DMS 273 (cell line): ENCODE results near the gene LINGO1.

Experiments used
- DNase-seq: peaks from one replicate; lab custom pipeline; 2025; ENCODE audit not compliant: unreplicated experiment; lab: John Stamatoyannopoulos, UW

Gene LINGO1

DNA sequence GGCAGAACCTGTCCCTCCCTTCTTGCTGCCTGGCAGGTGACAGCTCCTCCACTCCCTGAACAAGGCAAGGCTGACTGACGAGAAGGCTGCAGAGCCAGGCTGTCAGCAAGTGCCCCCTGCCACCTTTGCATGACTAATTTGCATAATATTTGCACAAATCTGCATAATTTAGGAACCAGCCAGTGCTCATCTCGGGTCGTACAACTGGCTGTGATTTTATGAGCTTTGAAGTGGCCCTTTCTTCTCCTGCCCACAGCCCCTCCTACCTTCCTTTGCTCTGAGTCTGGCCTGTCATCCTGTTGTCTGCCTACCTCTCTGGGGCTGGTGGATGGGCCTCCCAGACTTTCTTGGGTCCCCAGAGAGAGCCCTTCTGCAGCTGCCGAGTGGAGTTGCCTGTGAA is 58.9 kb downstream of the LINGO1 start:
- no peak for DNase-seq

DNA sequence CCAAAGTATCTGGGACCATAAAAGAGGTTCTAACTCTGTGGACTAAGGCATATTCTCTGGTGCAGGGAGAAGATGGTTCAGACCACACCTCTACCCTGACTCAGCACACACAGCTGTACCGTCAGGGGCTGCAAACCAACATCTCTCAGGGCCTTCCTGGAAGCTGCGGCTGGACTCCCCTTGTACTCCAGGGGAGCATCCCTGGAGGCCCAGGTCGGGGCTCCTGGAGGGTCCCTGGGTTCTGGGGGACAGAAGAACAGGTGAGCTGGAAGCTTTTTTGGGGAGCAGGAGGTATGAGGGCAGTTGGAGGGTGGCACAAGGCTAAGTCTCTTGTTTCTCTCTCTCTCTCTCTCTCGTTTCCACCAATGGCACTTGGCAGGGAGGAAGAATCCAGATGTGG is 60.5 kb downstream of the LINGO1 start:
- no peak for DNase-seq

DNA sequence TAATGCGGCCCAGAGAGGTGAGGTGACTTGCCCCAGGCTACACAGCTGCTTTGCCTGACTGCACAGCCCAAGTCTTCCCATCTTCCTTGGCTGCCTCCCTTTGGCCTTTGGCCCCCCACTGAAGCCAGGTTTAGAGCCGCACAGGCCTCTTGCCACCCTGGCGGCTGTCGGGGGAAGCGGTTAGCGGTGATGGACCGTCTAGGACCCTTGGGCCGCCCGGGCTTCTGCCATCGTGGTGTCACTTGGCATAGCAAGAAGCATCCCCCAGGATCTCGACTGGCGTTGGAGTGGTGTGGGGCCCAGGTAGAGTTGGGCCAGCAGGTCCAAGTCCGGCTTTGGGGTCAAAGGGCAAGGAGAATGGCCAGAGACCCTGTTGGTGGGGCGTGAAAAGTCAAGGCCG is 61.0 kb downstream of the LINGO1 start:
- DNase-seq: no peak

DNA sequence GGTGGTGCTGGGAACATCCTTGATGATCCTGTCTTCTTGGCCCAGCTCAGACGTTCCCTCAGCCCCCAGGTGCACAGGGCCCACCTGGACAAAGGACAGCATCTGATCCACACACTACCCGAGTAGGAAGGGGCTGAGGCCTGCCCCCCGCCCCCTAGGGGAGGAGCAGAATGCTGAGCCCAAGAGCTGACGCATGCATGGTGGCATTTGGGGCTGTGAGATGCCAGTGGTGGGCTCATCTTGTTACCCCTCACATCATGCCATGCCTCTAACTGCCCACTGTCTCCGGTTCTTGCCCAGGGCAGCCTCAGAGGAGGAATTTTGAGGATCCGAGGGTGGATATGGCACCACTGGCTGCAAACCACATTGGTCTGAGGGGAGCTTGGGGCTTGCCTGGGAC is 61.5 kb downstream of the LINGO1 start:
- DNase-seq: no peak

DNA sequence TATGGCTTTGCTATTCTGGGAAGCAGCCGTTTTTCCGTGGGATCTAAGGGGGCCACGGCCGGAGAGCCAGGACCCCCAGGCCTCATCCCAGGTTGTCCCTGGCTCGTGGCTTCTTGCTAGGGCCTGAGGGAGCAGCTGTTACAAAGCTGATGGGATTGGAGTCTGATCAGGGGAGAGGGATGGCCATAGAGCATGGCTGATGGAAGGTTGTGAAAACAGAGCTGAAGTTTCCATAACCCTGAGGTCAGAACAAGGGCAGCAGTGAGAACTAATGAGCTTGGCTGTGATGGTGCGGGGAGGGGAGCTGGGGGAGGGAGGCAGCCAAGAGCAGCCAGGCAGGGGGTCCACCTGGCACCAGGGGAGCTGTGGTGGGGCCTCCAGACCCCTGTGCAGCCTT is 63.0 kb downstream of the LINGO1 start:
- DNase-seq: no peak

DNA sequence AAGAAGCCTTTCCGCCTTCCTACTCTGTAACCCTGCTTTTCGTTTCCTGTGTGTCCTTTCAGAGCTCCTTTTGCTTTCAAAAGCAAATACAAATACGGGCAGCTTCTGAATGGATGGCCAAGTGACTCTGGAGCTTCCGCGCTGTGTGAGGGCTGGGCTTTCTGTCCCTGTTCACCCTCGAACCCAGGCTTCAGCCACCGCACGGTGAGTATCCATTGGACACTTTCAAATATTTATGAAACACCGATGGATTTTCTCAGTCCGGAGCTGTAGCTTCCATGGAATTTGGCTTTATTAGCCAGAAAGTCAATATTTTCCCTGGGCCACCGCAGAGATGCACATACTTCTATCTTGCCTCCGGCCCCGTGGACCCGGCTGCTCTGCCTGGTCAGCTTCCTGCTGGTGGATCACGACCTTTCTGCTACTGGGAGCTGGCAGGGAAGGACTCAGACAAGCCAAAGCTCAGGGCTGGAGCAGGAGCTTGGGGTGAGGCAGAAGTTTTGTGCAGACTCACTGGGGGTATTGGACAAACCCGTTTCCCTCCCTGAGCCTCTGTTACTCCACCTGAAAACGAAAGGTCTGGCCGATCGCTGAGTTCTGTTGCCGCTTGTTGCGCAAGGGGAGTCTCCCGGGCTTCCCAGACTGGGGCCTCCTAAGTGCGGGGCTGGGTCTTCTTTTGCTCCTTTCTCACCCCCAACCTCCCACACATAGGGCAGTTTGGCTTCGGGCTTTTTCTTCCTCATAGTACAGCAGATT is 63.6 kb downstream of the LINGO1 start:
- DNase-seq: no peak

DNA sequence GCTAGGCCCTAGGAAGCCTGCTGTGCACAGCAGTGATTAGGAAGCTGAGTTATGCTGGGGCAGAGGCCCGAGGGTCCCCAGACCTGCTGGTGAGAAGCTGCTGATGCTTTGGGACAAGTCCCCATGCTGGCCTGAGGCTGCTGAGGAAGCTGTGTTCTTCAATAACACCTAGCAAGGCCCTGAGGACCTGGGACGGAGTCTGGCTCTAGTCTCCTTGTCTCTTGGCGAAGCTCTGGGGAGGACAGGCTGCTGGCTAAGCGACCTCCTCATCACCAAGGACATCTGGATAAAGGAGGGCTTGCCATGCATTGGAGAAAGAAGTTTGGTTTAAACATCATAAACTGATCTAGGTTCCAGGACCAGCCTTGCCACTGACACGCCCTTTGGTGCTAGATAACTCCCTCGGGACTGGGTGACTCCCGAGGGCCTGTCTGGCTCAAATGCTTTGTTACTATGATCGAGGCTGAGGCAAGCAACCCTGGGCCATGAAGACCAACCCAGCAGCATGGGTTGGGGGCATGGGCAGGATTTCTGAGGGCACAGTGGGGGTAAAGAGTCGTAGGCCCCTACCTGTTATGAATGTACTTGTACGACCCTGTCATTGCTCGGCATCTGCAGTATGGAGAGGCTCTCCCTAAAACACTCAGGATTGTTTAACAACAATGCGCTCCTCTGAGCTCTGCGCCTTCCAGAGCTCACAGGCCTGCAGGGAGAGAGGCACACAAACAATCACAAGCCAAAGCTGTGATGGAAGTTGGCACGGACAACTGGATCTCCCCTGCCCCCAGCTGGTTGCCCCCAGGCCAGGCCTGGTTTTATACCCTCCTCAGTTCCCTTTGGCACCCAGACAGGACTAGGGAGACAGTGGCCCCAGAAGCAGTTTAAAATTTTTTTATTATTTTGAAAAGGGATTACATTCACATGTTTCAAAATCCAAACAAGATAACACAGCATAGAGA is 64.4 kb downstream of the LINGO1 start:
- DNase-seq: no peak

DNA sequence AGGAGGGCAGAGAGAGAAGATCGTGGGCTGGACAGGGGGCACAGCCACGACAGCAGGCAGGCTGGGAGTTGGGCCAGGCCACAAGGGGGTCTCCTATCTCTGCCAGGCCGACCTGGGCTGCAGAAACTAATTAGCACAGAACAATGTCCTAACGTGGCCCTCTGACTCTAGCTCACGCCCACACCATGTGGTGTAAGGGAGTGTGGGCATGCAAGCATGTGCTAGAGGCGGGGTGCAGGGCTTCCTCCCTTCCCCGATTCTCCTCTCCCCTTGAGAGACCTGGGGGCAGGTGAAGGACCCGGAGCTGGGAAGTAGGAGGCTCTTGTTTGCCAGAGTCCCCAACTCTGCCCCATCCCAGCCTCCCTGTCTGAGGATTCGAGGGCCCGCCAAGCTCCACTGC is 65.5 kb downstream of the LINGO1 start:
- no peak for DNase-seq

DNA sequence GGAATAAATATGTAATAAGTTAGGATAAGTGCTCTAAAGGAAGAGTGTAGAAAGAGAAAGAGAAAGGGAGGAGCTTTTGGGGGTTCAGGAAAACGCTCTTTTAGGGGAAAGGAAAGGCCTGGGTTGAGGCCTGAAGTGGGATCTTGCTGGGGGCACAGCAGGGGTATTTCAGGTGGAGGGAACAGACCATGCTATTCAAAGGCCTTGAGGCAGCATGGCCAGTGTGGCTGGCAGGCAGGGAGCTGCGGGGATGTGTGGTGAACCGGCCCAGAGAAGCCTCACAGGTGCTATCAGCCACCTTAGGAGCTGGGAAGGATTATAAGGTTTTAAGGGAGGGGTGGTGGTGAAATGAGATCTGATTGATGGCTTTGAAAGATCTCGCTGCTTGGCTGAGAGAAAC is 66.6 kb downstream of the LINGO1 start:
- DNase-seq: no peak

DNA sequence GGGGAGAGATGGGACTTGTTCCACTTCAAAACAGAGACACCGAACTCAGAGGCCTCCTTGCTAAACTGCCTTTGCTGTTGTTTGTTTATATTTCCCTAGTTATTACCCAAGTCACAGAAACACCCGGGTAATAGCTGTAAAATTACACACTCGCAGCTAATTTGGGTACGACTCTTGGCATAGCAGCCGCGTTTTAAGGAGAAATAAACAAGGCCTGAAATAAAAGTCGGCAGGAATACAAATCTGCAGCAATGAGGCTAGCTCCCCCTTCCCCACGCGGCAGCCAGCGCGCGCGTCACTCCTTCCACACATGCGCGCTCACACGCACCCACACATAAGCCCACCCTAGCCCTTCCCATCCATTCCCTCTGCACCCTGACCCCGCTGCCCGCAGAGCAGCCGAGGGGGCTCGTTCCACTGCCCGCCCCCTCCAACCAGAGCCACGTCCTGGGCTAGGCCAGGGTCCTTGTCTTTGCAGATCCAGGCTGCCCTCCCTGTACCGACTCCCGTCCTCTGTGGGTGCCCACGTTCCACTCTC is 67.3 kb downstream of the LINGO1 start:
- DNase-seq: no peak

DNA sequence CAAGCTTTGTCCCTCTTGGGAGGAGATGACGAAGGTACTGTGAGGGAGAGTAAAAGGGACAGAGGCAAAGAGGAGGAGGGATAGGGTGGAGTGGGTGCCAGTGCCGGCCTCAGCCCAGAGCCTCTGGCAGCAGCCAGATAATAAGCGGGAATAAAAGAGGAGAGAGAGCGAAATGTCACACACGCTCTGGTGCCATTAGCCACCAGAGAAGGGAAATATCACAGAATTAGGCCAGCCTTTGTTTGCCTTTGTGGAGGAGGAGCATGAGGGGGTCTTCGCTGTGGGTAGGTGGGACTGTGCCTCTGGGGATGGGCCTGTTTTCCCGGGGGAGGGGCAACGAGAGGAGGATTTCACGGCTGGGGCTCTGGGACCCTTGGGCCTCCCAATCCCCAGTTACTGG is 67.8 kb downstream of the LINGO1 start:
- DNase-seq: no peak

DNA sequence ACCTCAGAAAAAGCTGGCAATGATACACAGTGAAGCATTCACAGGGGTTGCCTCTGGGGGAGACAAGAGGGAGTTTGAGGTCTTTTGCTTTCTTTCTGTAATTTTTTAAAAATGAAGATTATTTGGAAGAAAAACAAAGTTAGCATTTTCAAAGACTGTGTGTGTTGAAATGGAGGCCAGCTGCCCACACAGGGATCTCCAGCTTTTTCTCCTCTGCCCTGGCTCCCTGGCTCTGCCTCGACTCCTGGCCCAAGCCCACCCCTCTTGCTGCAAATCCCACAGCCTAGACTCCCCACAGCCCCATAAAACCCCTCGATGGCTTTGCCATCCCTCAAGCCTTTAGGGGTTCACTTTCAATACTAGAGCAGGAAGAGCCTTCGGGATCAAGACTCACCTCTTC is 68.4 kb downstream of the LINGO1 start:
- DNase-seq: no peak

DNA sequence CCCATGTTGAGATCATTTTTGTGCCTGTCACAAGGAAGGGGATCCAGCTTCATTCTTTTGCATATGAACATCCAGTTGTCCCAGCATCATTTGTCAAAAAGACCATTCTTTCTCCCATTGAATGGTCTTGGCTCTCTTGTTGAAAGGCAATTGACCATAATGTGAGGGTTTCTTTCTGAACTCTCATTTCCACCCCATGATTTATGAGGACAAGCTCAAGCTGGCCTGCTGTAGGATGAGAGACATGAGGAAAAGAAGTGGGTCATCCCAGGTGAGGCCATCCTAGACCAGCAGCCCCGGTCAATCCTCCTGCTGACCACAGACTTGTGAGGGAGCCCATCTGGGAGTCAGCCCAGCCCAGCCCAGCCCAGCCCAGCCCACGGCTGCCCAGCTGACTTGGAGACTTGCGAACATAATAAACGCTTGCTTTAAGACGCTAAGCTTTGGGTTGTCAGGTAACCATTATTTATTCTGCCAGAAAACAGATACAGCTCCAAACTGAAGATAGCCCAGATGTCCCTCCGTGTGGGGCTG is 69.0 kb downstream of the LINGO1 start:
- DNase-seq: no peak
